Uterus (tissue), 2 donors: Measurements from ENCODE around the gene CADPS2.

ENCODE experiments used
- POLR2A ChIP-seq, 2 donors: fragments of 450-650 bp; IDR thresholded peaks; one replicate each; pipeline ENCODE4 v1.6.1; 2016; ENCODE audit warnings: antibody characterized with exemption in 2 of 2, mild to moderate bottlenecking in 1 of 2, moderate library complexity in 1 of 2
- TF ChIP-seq, protein P1 (sequence below), 4 experiments: fragments of 200-600 bp in 2 of 4; fragments of 450-650 bp in 2 of 4; sonication (generic) in 2 of 4; IDR thresholded peaks; one replicate each; pipeline ENCODE4 v1.5.1; 2016 to 2019; ENCODE audit warnings: antibody characterized with exemption in 4 of 4, mild to moderate bottlenecking in 2 of 4, moderate library complexity in 1 of 4

DNA sequence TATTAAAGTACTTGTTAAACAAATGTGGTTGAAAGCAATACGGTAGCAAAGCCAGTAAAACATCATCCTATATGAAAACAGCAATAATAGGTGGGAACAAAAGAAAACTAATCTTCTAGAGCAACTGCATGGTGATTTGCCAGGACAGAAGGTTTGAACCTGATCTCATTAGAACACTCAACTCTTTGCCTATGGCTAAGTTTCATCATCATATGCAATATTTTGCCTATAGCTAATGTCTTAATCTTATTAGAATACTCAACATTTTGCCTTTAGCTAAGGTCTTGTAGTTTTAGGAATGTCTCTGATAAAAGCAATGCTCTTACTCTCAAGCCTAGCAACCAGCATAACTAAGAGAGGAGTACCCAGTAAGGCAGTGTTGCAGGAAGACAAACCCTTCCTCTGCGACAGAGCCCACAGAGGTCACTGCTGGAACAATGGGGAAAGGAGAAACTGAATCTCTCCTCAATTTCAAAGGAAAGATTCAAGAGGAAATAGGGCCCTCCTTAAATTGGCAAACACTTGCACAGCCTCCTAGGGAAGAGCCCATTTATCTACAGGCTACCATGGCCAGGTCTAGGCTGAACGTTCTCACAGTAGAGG lies 38.3 kb downstream of the CADPS2 start:
- TF ChIP-seq, protein P1, sequence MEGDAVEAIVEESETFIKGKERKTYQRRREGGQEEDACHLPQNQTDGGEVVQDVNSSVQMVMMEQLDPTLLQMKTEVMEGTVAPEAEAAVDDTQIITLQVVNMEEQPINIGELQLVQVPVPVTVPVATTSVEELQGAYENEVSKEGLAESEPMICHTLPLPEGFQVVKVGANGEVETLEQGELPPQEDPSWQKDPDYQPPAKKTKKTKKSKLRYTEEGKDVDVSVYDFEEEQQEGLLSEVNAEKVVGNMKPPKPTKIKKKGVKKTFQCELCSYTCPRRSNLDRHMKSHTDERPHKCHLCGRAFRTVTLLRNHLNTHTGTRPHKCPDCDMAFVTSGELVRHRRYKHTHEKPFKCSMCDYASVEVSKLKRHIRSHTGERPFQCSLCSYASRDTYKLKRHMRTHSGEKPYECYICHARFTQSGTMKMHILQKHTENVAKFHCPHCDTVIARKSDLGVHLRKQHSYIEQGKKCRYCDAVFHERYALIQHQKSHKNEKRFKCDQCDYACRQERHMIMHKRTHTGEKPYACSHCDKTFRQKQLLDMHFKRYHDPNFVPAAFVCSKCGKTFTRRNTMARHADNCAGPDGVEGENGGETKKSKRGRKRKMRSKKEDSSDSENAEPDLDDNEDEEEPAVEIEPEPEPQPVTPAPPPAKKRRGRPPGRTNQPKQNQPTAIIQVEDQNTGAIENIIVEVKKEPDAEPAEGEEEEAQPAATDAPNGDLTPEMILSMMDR (IDR thresholded peaks at IDR 0.05) = no peak
- TF ChIP-seq POLR2A (IDR thresholded peaks at IDR 0.05) = no peak
